ENCODE results near the gene GNE.

The GNE gene

DNA sequence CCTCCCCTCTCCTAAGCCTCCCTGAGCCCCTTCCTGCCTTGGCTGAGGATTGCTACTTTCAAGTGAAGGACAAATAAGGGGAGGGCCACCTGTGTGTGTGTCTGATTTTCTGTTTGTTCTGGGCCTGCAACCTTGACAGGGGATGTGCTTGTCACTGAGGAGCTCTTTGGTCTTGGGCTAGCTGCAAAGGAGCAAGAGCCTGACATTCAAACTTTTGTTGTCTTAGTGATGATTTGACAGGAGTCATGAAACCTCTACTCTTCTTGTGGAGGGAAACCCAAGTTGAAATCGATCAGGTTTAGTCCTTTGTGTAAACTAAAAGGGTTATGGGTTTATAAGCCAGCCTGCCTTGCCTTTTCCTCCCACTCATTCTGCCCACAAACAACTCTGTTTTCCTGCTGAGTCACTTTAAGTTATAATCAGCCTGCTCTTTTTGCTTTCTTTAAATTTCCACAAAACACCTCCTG, 50.7 kb downstream of the GNE start:
- Histone ChIP-seq H2AFZ (ENCODE audit: low read length) (no peak overlapping the region), H3K9me3 (ENCODE audit: low read length) (no peaks in the 10 kb centered on the region), H3K36me3 (ENCODE audit: insufficient read depth, low read length) (peaks cover 100% of the 10 kb centered on the region), H3K27ac (ENCODE audit: low read depth, low read length, poor library complexity, severe bottlenecking) (no peak overlapping the region), H3F3A (ENCODE audit: insufficient read depth, low read length) (no peaks in the 10 kb centered on the region), H3K79me2 (ENCODE audit: insufficient read depth, low read length) (0 out of 2 replicates have a peak, but pooled peaks cover 3% of the 10 kb centered on the region), H3K4me2 (ENCODE audit: low read length) (no peak overlapping the region), H3K4me3 (ENCODE audit: low read depth, low read length, poor library complexity, severe bottlenecking) (no peak overlapping the region), H3K27me3 (ENCODE audit: insufficient read depth, low read length) (no peaks in the 10 kb centered on the region), H3K9ac (ENCODE audit: low read length) (no peak overlapping the region), H3K4me1 (ENCODE audit: insufficient read depth, low read length, severe bottlenecking) (no peaks in the 10 kb centered on the region), H4K20me1 (ENCODE audit: insufficient read depth, low read length) (no peaks in the 10 kb centered on the region), H3K9me2 (ENCODE audit: low read depth, low read length) (no peaks in the 10 kb centered on the region)
- TF ChIP-seq EZH2 (IDR thresholded peaks at IDR 0.05; ENCODE audit: borderline replicate concordance, low read length), result no peak
- TF ChIP-seq, protein P1, sequence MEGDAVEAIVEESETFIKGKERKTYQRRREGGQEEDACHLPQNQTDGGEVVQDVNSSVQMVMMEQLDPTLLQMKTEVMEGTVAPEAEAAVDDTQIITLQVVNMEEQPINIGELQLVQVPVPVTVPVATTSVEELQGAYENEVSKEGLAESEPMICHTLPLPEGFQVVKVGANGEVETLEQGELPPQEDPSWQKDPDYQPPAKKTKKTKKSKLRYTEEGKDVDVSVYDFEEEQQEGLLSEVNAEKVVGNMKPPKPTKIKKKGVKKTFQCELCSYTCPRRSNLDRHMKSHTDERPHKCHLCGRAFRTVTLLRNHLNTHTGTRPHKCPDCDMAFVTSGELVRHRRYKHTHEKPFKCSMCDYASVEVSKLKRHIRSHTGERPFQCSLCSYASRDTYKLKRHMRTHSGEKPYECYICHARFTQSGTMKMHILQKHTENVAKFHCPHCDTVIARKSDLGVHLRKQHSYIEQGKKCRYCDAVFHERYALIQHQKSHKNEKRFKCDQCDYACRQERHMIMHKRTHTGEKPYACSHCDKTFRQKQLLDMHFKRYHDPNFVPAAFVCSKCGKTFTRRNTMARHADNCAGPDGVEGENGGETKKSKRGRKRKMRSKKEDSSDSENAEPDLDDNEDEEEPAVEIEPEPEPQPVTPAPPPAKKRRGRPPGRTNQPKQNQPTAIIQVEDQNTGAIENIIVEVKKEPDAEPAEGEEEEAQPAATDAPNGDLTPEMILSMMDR (IDR thresholded peaks at IDR 0.05; ENCODE audit: low read length), result no peak

DNA sequence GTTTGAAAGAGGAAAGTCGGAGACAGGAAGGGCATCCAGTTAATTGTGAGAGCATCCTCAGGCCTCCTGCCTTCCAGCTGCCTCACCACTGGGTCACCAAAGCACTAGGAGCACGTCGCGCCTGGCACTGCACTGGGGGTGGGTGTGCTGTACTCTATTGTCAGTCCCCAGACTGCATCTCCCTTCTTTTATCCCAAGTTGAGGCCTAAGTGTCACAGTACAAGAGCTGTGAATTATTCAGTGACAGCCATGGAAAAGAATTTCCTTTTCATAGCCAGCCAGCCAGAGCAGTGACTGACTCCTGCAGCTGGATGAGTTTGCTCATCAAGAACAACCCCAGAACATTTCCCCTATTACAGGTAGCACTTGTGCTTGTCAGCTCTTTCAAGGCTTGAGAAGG, 51.2 kb downstream of the GNE start:
- H3K4me1 ChIP-seq (ENCODE audit: insufficient read depth, low read length, severe bottlenecking), result no peaks in the 10 kb centered on the region
- no peaks in the 10 kb centered on the region for H3K9me2 ChIP-seq (ENCODE audit: low read depth, low read length)
- H3K4me2 ChIP-seq (ENCODE audit: low read length), result no peak overlapping the region
- H3K79me2 ChIP-seq (ENCODE audit: insufficient read depth, low read length), result 0 out of 2 replicates have a peak, but pooled peaks cover 3% of the 10 kb centered on the region
- H3K27ac ChIP-seq (ENCODE audit: low read depth, low read length, poor library complexity, severe bottlenecking), result no peak overlapping the region
- TF ChIP-seq, protein P1 (IDR thresholded peaks at IDR 0.05; ENCODE audit: low read length), result no peak
- no peak for TF ChIP-seq EZH2 (IDR thresholded peaks at IDR 0.05; ENCODE audit: borderline replicate concordance, low read length)
- no peaks in the 10 kb centered on the region for H3K27me3 ChIP-seq (ENCODE audit: insufficient read depth, low read length)
- H3F3A ChIP-seq (ENCODE audit: insufficient read depth, low read length), result no peaks in the 10 kb centered on the region
- H3K9ac ChIP-seq (ENCODE audit: low read length), result no peak overlapping the region
- H2AFZ ChIP-seq (ENCODE audit: low read length), result no peak overlapping the region
- no peak overlapping the region for H3K4me3 ChIP-seq (ENCODE audit: low read depth, low read length, poor library complexity, severe bottlenecking)
- no peaks in the 10 kb centered on the region for H4K20me1 ChIP-seq (ENCODE audit: insufficient read depth, low read length)
- no peaks in the 10 kb centered on the region for H3K9me3 ChIP-seq (ENCODE audit: low read length)
- H3K36me3 ChIP-seq (ENCODE audit: insufficient read depth, low read length), result peaks cover 100% of the 10 kb centered on the region

DNA sequence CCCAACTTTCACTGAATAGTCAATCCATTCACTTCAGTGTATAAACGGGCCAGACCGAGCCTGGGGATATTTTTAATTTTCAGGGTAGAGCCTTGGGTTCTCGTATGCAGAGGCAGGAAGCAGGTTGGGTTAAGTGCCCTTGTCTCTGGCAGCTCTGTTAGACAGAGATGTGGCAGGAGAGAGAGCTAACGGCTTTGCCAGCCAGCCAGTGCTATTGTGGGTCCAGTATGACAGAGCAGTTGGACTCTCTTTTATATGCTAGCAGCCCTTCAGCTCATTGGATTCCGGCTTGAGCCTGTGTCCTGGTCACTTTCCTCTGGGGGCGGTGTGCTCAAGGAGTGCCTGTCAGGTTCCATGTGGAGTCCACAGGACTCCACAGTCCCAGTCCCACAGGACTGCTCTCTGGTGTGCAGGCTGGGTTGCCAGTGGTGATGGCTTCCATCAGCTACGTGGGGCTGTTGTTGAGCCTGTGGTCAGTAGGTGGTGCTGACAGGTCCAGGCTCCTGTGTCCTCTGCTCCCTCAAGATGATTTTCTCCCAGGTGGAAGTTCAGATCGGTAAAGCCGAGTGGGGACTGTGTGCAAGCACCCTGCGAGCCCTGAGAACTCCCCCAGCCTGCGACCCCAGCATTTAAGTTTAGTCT, 53.2 kb downstream of the GNE start:
- H3K4me2 ChIP-seq (ENCODE audit: low read length), result no peak overlapping the region
- H3K36me3 ChIP-seq (ENCODE audit: insufficient read depth, low read length), result peaks cover 100% of the 10 kb centered on the region
- no peaks in the 10 kb centered on the region for H3K9me3 ChIP-seq (ENCODE audit: low read length)
- no peaks in the 10 kb centered on the region for H3F3A ChIP-seq (ENCODE audit: insufficient read depth, low read length)
- H3K9me2 ChIP-seq (ENCODE audit: low read depth, low read length), result no peaks in the 10 kb centered on the region
- TF ChIP-seq EZH2 (IDR thresholded peaks at IDR 0.05; ENCODE audit: borderline replicate concordance, low read length), result no peak
- TF ChIP-seq, protein P1 (IDR thresholded peaks at IDR 0.05; ENCODE audit: low read length), result no peak
- no peak overlapping the region for H2AFZ ChIP-seq (ENCODE audit: low read length)
- H3K4me3 ChIP-seq (ENCODE audit: low read depth, low read length, poor library complexity, severe bottlenecking), result no peak overlapping the region
- H3K79me2 ChIP-seq (ENCODE audit: insufficient read depth, low read length), result 0 out of 2 replicates have a peak, but pooled peaks cover 3% of the 10 kb centered on the region
- no peaks in the 10 kb centered on the region for H3K27me3 ChIP-seq (ENCODE audit: insufficient read depth, low read length)
- no peak overlapping the region for H3K9ac ChIP-seq (ENCODE audit: low read length)
- H3K4me1 ChIP-seq (ENCODE audit: insufficient read depth, low read length, severe bottlenecking), result no peaks in the 10 kb centered on the region
- no peaks in the 10 kb centered on the region for H4K20me1 ChIP-seq (ENCODE audit: insufficient read depth, low read length)
- H3K27ac ChIP-seq (ENCODE audit: low read depth, low read length, poor library complexity, severe bottlenecking), result no peak overlapping the region

All from OCI-LY1 (cell line).